H9 (cell line): ENCODE results near the gene MRTFB. TPM values are rescaled to one million over a fixed set of nuclear protein-coding genes. Genes with fewer than 3 reads are reported as not detected.

Experiments used
- DNase-seq: peaks from one replicate; pipeline ENCODE4 v3.0.0-alpha.2; 2017
- H2AFZ ChIP-seq: one replicate; pipeline ENCODE4 v1.6.1; 2013; ENCODE audit warnings: mild to moderate bottlenecking, low read length, control low read depth, moderate library complexity
- H2AK5ac ChIP-seq: 2 replicates; pipeline ENCODE4 v1.6.1; 2013; ENCODE audit warnings: low read length, control low read depth, mixed read lengths; ENCODE audit not compliant: insufficient read length
- H2BK120ac ChIP-seq: one replicate; pipeline ENCODE4 v1.6.1; 2013; ENCODE audit warnings: low read depth, mild to moderate bottlenecking, low read length, control low read depth, inconsistent platforms; ENCODE audit not compliant: poor library complexity, severe bottlenecking
- H2BK12ac ChIP-seq: 2 replicates; pipeline ENCODE4 v1.6.1; 2013; ENCODE audit warnings: low read length, control low read depth, mixed read lengths, low read depth; ENCODE audit not compliant: insufficient read length
- H2BK15ac ChIP-seq: 2 replicates; pipeline ENCODE4 v1.6.1; 2013; ENCODE audit warnings: low read depth, low read length, control low read depth
- H2BK20ac ChIP-seq: one replicate; pipeline ENCODE4 v1.6.1; 2013; ENCODE audit warnings: low read depth, mild to moderate bottlenecking, low read length, control low read depth, inconsistent platforms; ENCODE audit not compliant: poor library complexity, severe bottlenecking
- H2BK5ac ChIP-seq: 2 replicates; pipeline ENCODE4 v1.6.1; 2013; ENCODE audit warnings: low read length, control low read depth, mixed read lengths; ENCODE audit not compliant: insufficient read length
- H3K14ac ChIP-seq: 2 replicates; pipeline ENCODE4 v1.6.1; 2013; ENCODE audit warnings: low read length, control low read depth; ENCODE audit not compliant: insufficient read depth
- H3K18ac ChIP-seq: 2 replicates; pipeline ENCODE4 v1.6.1; 2013; ENCODE audit warnings: low read depth, mild to moderate bottlenecking, mixed read lengths, low read length, control low read depth; ENCODE audit not compliant: insufficient read length
- H3K23ac ChIP-seq: 2 replicates; pipeline ENCODE4 v1.6.1; 2013; ENCODE audit warnings: low read length, control low read depth, mixed read lengths, low read depth; ENCODE audit not compliant: insufficient read length
- H3K23me2 ChIP-seq: 2 replicates; pipeline ENCODE4 v1.6.1; 2013; ENCODE audit warnings: low read depth, mild to moderate bottlenecking, mixed read lengths, low read length, control low read depth; ENCODE audit not compliant: insufficient read length, poor library complexity, severe bottlenecking
- H3K27ac ChIP-seq: 2 replicates; pipeline ENCODE4 v1.5.1; 2013; ENCODE audit warnings: low read length, control low read depth, mixed read lengths, low read depth; ENCODE audit not compliant: insufficient read length
- H3K27me3 ChIP-seq: 2 replicates; pipeline ENCODE4 v1.6.1; 2013; ENCODE audit warnings: low read length, control low read depth, inconsistent platforms; ENCODE audit not compliant: insufficient read depth
- H3K4ac ChIP-seq: 2 replicates; pipeline ENCODE4 v1.6.1; 2013; ENCODE audit warnings: low read depth, mild to moderate bottlenecking, control low read depth, inconsistent platforms, low read length, moderate library complexity
- H3K4me1 ChIP-seq: 2 replicates; pipeline ENCODE4 v1.6.1; 2013; ENCODE audit warnings: low read length, control low read depth, inconsistent platforms; ENCODE audit not compliant: insufficient read depth
- H3K4me2 ChIP-seq: 2 replicates; pipeline ENCODE4 v1.6.1; 2013; ENCODE audit warnings: low read length, control low read depth, mixed read lengths; ENCODE audit not compliant: insufficient read length, insufficient read depth
- H3K56ac ChIP-seq: 2 replicates; pipeline ENCODE4 v1.6.1; 2013; ENCODE audit warnings: low read depth, mild to moderate bottlenecking, mixed read lengths, low read length, control low read depth; ENCODE audit not compliant: insufficient read length
- H3K79me1 ChIP-seq: 2 replicates; pipeline ENCODE4 v1.6.1; 2013; ENCODE audit warnings: low read depth, mild to moderate bottlenecking, moderate library complexity, low read length, control low read depth, inconsistent platforms; ENCODE audit not compliant: insufficient read depth, poor library complexity, severe bottlenecking
- H3K79me2 ChIP-seq: 2 replicates; pipeline ENCODE4 v1.6.1; 2013; ENCODE audit warnings: low read length, control low read depth, inconsistent platforms; ENCODE audit not compliant: insufficient read depth
- H3K9ac ChIP-seq: 2 replicates; pipeline ENCODE4 v1.6.1; 2013; ENCODE audit warnings: low read length, control low read depth, mixed read lengths; ENCODE audit not compliant: insufficient read length; ENCODE audit errors: extremely low read depth
- H3K9me3 ChIP-seq: one replicate; pipeline ENCODE4 v1.6.1; 2013; ENCODE audit warnings: low read depth, low read length, inconsistent platforms; ENCODE audit not compliant: control insufficient read depth
- H3T11ph ChIP-seq: one replicate; pipeline ENCODE4 v1.6.1; 2013; ENCODE audit warnings: mild to moderate bottlenecking, low read length, control low read depth, inconsistent platforms
- H4K20me1 ChIP-seq: one replicate; pipeline ENCODE4 v1.6.1; 2013; ENCODE audit not compliant: control insufficient read depth, insufficient read length, insufficient read depth
- H4K5ac ChIP-seq: 2 replicates; pipeline ENCODE4 v1.6.1; 2013; ENCODE audit warnings: low read depth, mild to moderate bottlenecking, mixed read lengths, low read length, control low read depth; ENCODE audit not compliant: insufficient read length
- H4K8ac ChIP-seq: replicated peaks from 2 replicates; pipeline ENCODE4 v1.6.1; 2013; ENCODE audit warnings: low read length, control low read depth, mixed read lengths, low read depth; ENCODE audit not compliant: insufficient read length
- H4K91ac ChIP-seq: 2 replicates; pipeline ENCODE4 v1.6.1; 2013; ENCODE audit warnings: low read depth, mild to moderate bottlenecking, moderate library complexity, mixed read lengths, low read length, control low read depth; ENCODE audit not compliant: insufficient read length
- H3K27ac Mint-ChIP-seq, 3 experiments: 2 replicates in 2 of 3; 3 replicates in 1 of 3; pipeline ENCODE4 v1.8.0; 2020 to 2021; ENCODE audit warnings: mixed read lengths in 3 of 3, mild to moderate bottlenecking in 1 of 3, moderate library complexity in 1 of 3
- H3K27me3 Mint-ChIP-seq: 2 replicates; pipeline ENCODE4 v1.8.0; 2021; ENCODE audit warnings: low read depth, mild to moderate bottlenecking, moderate library complexity, mixed read lengths
- H3K36me3 Mint-ChIP-seq, 3 experiments: 2 replicates in 2 of 3; 3 replicates in 1 of 3; pipeline ENCODE4 v1.8.0; 2020 to 2021; ENCODE audit warnings: low read depth in 3 of 3, mixed read lengths in 3 of 3; ENCODE audit not compliant: insufficient read depth in 1 of 3
- H3K4me1 Mint-ChIP-seq, 2 experiments: 2 replicates each; pipeline ENCODE4 v1.8.0; 2020; ENCODE audit warnings: mixed read lengths in 2 of 2
- H3K4me3 Mint-ChIP-seq, 2 experiments: 2 replicates in 1 of 2; 3 replicates in 1 of 2; pipeline ENCODE4 v1.8.0; 2020 to 2021; ENCODE audit warnings: mild to moderate bottlenecking in 2 of 2, mixed read lengths in 2 of 2, moderate library complexity in 1 of 2
- H3K9me3 Mint-ChIP-seq, 2 experiments: 2 replicates in 1 of 2; 3 replicates in 1 of 2; pipeline ENCODE4 v1.8.0; 2020; ENCODE audit warnings: mild to moderate bottlenecking in 2 of 2, mixed read lengths in 2 of 2, moderate library complexity in 1 of 2
- WGBS: extraction: QIAGEN DNeasy Blood & Tissue Kit; methylation state at CpG from one replicate; pipeline ENCODE4 v1.1.7; 2013; ENCODE audit warnings: missing lambda C conversion rate, low lambda C conversion rate, mixed read lengths; ENCODE audit not compliant: insufficient read length; ENCODE audit errors: extremely low coverage; 5-methylcytosine and 5-hydroxymethylcytosine counted together
- total RNA-seq: library from RNA; stranded (reverse); gene quantifications from 2 replicates; pipeline ENCODE4 v1.2.1, GENCODE V29; 2021
- TF ChIP-seq, protein P1 (sequence below): fragments of 200-600 bp; sonication (generic); conservative IDR thresholded peaks from 3 replicates; pipeline ENCODE4 v1.8.0; 2021; ENCODE audit warnings: antibody characterized with exemption, mild to moderate bottlenecking

MRTFB gene
- total RNA-seq, 1 experiment from 2014 or later, result 29.9 TPM

DNA sequence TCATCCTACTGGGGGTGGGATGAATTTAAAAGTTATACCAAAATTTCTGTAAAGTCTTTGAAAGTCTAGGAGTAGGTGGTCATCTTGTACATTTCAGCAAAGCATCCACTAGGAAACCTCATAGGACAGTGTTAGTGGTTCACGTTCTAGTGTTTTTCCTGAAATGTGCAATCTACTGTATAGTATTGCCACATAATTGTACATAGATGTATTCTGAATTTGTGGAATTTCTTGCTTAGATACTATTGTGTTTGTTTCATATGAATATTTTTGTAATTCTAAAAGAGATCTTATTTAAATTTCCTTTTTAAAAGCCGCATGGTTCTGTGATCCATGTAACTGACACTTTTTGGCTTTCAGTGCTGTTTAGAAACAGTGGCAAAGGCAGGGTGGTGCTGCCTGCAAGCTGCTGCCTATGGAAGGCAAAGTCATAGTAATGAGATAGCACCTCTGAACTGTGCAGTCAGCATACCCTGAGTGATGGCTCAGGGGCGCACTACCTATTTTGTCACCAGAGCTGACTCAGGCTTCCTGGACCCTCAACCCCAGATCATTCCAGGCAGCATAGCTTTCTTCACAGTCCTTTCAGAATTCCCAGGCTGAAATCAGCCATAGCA is 193.3 kb downstream of the MRTFB start:
- H4K8ac ChIP-seq, result no peak overlapping the region
- no peak overlapping the region for H4K91ac ChIP-seq
- H2BK20ac ChIP-seq, result no peak overlapping the region
- H3K9me3 Mint-ChIP-seq, result 0 out of 5 replicates have a peak, but pooled peaks cover 0 to 1% of the 10 kb centered on the region in 2 experiments
- H2BK15ac ChIP-seq, result no peak overlapping the region
- TF ChIP-seq, protein P1, sequence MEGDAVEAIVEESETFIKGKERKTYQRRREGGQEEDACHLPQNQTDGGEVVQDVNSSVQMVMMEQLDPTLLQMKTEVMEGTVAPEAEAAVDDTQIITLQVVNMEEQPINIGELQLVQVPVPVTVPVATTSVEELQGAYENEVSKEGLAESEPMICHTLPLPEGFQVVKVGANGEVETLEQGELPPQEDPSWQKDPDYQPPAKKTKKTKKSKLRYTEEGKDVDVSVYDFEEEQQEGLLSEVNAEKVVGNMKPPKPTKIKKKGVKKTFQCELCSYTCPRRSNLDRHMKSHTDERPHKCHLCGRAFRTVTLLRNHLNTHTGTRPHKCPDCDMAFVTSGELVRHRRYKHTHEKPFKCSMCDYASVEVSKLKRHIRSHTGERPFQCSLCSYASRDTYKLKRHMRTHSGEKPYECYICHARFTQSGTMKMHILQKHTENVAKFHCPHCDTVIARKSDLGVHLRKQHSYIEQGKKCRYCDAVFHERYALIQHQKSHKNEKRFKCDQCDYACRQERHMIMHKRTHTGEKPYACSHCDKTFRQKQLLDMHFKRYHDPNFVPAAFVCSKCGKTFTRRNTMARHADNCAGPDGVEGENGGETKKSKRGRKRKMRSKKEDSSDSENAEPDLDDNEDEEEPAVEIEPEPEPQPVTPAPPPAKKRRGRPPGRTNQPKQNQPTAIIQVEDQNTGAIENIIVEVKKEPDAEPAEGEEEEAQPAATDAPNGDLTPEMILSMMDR, result no peak
- no peaks in the 10 kb centered on the region for H3K23me2 ChIP-seq
- H3K23ac ChIP-seq, result no peak overlapping the region
- no peak overlapping the region for H3K14ac ChIP-seq
- no peaks in the 10 kb centered on the region for H3K9me3 ChIP-seq
- no peak overlapping the region for H3K27ac Mint-ChIP-seq
- no peak for DNase-seq
- no peaks in the 10 kb centered on the region for H3K4me1 Mint-ChIP-seq
- H4K20me1 ChIP-seq, result no peaks in the 10 kb centered on the region
- H2BK120ac ChIP-seq, result no peak overlapping the region
- no peak overlapping the region for H3K56ac ChIP-seq
- H2AFZ ChIP-seq, result no peak overlapping the region
- H3K4me2 ChIP-seq, result no peak overlapping the region
- no peak overlapping the region for H3K4ac ChIP-seq
- no peaks in the 10 kb centered on the region for H3K79me2 ChIP-seq
- no peak overlapping the region for H3K18ac ChIP-seq
- no peaks in the 10 kb centered on the region for H3K79me1 ChIP-seq
- peaks cover 26 to 58% (median 56%) of the 10 kb centered on the region in 3 experiments for H3K36me3 Mint-ChIP-seq
- no peaks in the 10 kb centered on the region for H3K27me3 Mint-ChIP-seq
- no CpG with 5 or more reads among the region's 3 CpGs for WGBS
- H3K9ac ChIP-seq, result no peak overlapping the region
- no peak overlapping the region for H4K5ac ChIP-seq
- H2AK5ac ChIP-seq, result no peak overlapping the region
- H3K4me3 Mint-ChIP-seq, result no peak overlapping the region
- H3K4me1 ChIP-seq, result no peaks in the 10 kb centered on the region
- no peak overlapping the region for H3K27ac ChIP-seq
- H2BK12ac ChIP-seq, result no peak overlapping the region
- H3T11ph ChIP-seq, result no peak overlapping the region
- no peak overlapping the region for H2BK5ac ChIP-seq
- no peaks in the 10 kb centered on the region for H3K27me3 ChIP-seq
